HepG2 (cell line): ENCODE data around the gene HPCAL1. TPM values are rescaled to one million over a fixed set of nuclear protein-coding genes. Genes with fewer than 3 reads are reported as not detected.

Source experiments
- ARHGAP35 ChIP-seq: sonication (generic); formaldehyde crosslinking; IDR thresholded peaks from 2 replicates; pipeline ENCODE4 v1.9.0; 2022; ENCODE audit warnings: mild to moderate bottlenecking, inconsistent platforms, moderate library complexity, missing genetic modification reagents, borderline replicate concordance
- CEBPB ChIP-seq: IDR thresholded peaks from 2 replicates; pipeline ENCODE4 v1.6.1; 2011; ENCODE audit warnings: low read depth, low read length, improper control_type of control experiment, borderline replicate concordance
- DPF2 ChIP-seq: sonication (generic); formaldehyde crosslinking; IDR thresholded peaks from 2 replicates; pipeline ENCODE4 v1.4.0; 2020; ENCODE audit warnings: mild to moderate bottlenecking, low read depth, missing genetic modification reagents, borderline replicate concordance
- ELF3 ChIP-seq: IDR thresholded peaks from 2 replicates; pipeline ENCODE4 v1.6.1; 2016; ENCODE audit warnings: missing genetic modification reagents, missing compliant biosample characterization
- GATA4 ChIP-seq: sonication (generic); IDR thresholded peaks from 2 replicates; pipeline ENCODE4 v1.6.1; 2016; ENCODE audit warnings: antibody characterized with exemption, low read depth, borderline replicate concordance
- HDAC6 ChIP-seq: fragments of 200-600 bp; sonication (generic); IDR thresholded peaks from 2 replicates; pipeline ENCODE4 v1.7.0; 2017; ENCODE audit warnings: mild to moderate bottlenecking, antibody characterized with exemption, low read length, low read depth
- HIVEP1 ChIP-seq: sonication (generic); formaldehyde crosslinking; IDR thresholded peaks from 2 replicates; pipeline ENCODE4 v1.4.0; 2020; ENCODE audit warnings: mild to moderate bottlenecking, missing genetic modification reagents
- KLF11 ChIP-seq: IDR thresholded peaks from 2 replicates; pipeline ENCODE4 v1.6.1; 2016; ENCODE audit warnings: missing compliant biosample characterization
- KMT2A ChIP-seq: sonication (generic); formaldehyde crosslinking; IDR thresholded peaks from 2 replicates; pipeline ENCODE4 v1.4.0; 2020; ENCODE audit warnings: missing genetic modification reagents
- NFYC ChIP-seq: IDR thresholded peaks from 2 replicates; pipeline ENCODE4 v1.6.1; 2016; ENCODE audit warnings: missing genetic modification reagents, missing compliant biosample characterization
- NPAS2 ChIP-seq: sonication (generic); formaldehyde crosslinking; IDR thresholded peaks from 2 replicates; pipeline ENCODE4 v1.8.0; 2022; ENCODE audit warnings: mild to moderate bottlenecking, missing genetic modification reagents, borderline replicate concordance
- SIN3A ChIP-seq: IDR thresholded peaks from 2 replicates; pipeline ENCODE4 v1.6.1; 2011; ENCODE audit warnings: low read depth, mild to moderate bottlenecking, control low read depth, low read length, borderline replicate concordance
- SNAPC2 ChIP-seq: sonication (generic); formaldehyde crosslinking; IDR thresholded peaks from 2 replicates; pipeline ENCODE4 v1.8.1; 2022; ENCODE audit warnings: mild to moderate bottlenecking, missing genetic modification reagents
- SOX13 ChIP-seq, 3 experiments: fragments of 450-650 bp in 1 of 3; sonication (generic) in 1 of 3; formaldehyde crosslinking in 1 of 3; IDR thresholded peaks in 2 of 3; conservative IDR thresholded peaks in 1 of 3; 2 replicates each; pipeline versions ENCODE4 v1.5.0 to v1.6.1; 2016 to 2020; ENCODE audit warnings: antibody characterized with exemption in 1 of 3, mild to moderate bottlenecking in 1 of 3, missing compliant biosample characterization in 1 of 3, missing genetic modification reagents in 1 of 3, moderate library complexity in 1 of 3
- ZBTB1 ChIP-seq: sonication (generic); formaldehyde crosslinking; IDR thresholded peaks from 2 replicates; pipeline ENCODE4 v1.4.0; 2020; ENCODE audit warnings: missing genetic modification reagents, borderline replicate concordance
- ZFAT ChIP-seq: sonication (generic); formaldehyde crosslinking; conservative IDR thresholded peaks from 2 replicates; pipeline ENCODE4 v1.8.1; 2023; ENCODE audit warnings: missing genetic modification reagents, inconsistent platforms
- ZNF138 ChIP-seq: sonication (generic); formaldehyde crosslinking; IDR thresholded peaks from 2 replicates; pipeline ENCODE4 v1.5.0; 2020; ENCODE audit warnings: mild to moderate bottlenecking, low read depth, missing genetic modification reagents
- ZNF331 ChIP-seq: sonication (generic); formaldehyde crosslinking; IDR thresholded peaks from 2 replicates; pipeline ENCODE4 v1.4.0; 2020; ENCODE audit warnings: missing genetic modification reagents
- ZNF33A ChIP-seq: sonication (generic); formaldehyde crosslinking; IDR thresholded peaks from 2 replicates; pipeline ENCODE4 v1.5.1; 2020; ENCODE audit warnings: missing genetic modification reagents, mild to moderate bottlenecking, moderate library complexity, borderline replicate concordance
- ZNF33B ChIP-seq: sonication (generic); formaldehyde crosslinking; IDR thresholded peaks from 2 replicates; pipeline ENCODE4 v1.5.1; 2020; ENCODE audit warnings: mild to moderate bottlenecking, missing genetic modification reagents
- ZNF451 ChIP-seq: sonication (generic); formaldehyde crosslinking; IDR thresholded peaks from 2 replicates; pipeline ENCODE4 v1.5.0; 2020; ENCODE audit warnings: mild to moderate bottlenecking, missing genetic modification reagents
- ZNF563 ChIP-seq: sonication (generic); formaldehyde crosslinking; IDR thresholded peaks from 2 replicates; pipeline ENCODE4 v1.8.0; 2022; ENCODE audit warnings: mild to moderate bottlenecking, moderate library complexity, missing genetic modification reagents
- ZNF670 ChIP-seq: sonication (generic); formaldehyde crosslinking; IDR thresholded peaks from 2 replicates; pipeline ENCODE4 v1.8.0; 2022; ENCODE audit warnings: mild to moderate bottlenecking, missing genetic modification reagents, borderline replicate concordance
- polyA plus RNA-seq, 8 experiments: library from polyadenylated mRNA; depleted of rRNA in 3 of 8; stranded (reverse) in 7 of 8; unstranded in 1 of 8; fragments of >200 nt; fragmentation: Illumina TruSeq in 4 of 8; extraction: Trizol in 4 of 8; gene quantifications; 2 replicates each; pipeline versions ENCODE4 v1.2.1 to v1.2.3, GENCODE V29; 2011 to 2016; ENCODE audit warnings: low read depth in 4 of 8, missing spikeins in 1 of 8, mixed read lengths in 1 of 8; ENCODE audit not compliant: insufficient read depth in 1 of 8
- total RNA-seq, 5 experiments: library from RNA; depleted of rRNA; stranded (reverse); fragments of >200 nt; fragmentation: Illumina TruSeq; extraction: Trizol; gene quantifications; 2 replicates each; pipeline ENCODE4 v1.2.3, GENCODE V29; 2016; ENCODE audit warnings: low read depth in 1 of 5
- TF ChIP-seq, protein P1 (sequence below): sonication (generic); formaldehyde crosslinking; IDR thresholded peaks from 2 replicates; pipeline ENCODE4 v1.4.0; 2020; ENCODE audit warnings: missing genetic modification reagents
- TF ChIP-seq, protein P2 (sequence below): sonication (generic); formaldehyde crosslinking; IDR thresholded peaks from 2 replicates; pipeline ENCODE4 v1.9.0; 2022; ENCODE audit warnings: low read depth, missing genetic modification reagents

HPCAL1 gene
- total and polyA plus RNA-seq, 2 of the 13 experiments (the other 11 are each of a cell fraction or from before 2014, with no cell fraction given) = 29.5 to 29.9 TPM

DNA sequence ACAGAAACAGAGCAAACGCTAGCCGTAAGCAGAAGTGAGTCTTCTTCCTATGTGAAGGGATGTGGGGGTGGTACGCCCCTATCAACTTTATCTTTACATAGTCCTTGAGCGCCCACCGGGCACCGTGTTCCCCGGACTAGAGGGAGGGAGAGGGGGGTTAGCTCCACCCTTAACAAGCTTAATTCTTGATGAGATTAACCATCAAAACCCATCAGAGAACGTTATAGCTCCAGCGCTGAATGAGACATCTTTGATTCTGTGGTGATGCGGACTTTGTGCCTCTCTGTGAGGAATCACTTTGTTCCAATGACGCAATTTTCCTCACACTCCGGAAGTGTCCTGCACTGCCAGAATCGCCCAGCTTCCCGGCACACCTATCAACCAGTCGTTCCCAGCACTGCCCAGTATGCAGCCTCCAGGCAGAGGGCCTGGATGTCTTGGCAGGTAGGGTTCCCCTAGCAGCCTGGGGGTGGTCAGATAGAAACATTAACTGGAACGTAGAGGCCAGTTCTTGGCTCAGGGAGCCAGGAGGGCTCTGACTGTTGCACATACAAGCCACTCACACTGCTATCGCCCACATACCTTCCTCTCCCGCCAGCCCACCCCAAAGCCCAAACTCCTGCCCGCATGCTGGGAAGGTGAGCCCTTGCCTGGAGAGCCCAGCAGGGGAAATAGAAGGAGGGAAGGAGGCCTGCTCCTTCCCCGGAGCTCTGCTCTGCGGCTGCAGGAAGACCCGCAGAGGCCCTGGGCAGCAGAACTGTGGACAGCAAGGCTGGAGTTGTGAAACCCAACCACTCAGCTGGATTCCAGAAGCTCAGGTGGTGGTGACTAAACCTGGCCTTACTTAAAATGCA is 147.4 kb downstream of the HPCAL1 start (continued):
- TF ChIP-seq SOX13 (IDR thresholded peaks at IDR 0.05) = peak; percentile 60; the same call in 1 of the 2 replicates
- TF ChIP-seq SOX13 (CRISPR knock-in tag; conservative IDR thresholded peaks at IDR 0.05 in 1 of 2, IDR thresholded peaks at IDR 0.05 in 1 of 2) = peak in 1 of 2 experiments; percentile 81; a peak in 2 of 4 replicates
- peak; percentile 88 for TF ChIP-seq DPF2 (CRISPR knock-in tag)
- TF ChIP-seq, protein P1, sequence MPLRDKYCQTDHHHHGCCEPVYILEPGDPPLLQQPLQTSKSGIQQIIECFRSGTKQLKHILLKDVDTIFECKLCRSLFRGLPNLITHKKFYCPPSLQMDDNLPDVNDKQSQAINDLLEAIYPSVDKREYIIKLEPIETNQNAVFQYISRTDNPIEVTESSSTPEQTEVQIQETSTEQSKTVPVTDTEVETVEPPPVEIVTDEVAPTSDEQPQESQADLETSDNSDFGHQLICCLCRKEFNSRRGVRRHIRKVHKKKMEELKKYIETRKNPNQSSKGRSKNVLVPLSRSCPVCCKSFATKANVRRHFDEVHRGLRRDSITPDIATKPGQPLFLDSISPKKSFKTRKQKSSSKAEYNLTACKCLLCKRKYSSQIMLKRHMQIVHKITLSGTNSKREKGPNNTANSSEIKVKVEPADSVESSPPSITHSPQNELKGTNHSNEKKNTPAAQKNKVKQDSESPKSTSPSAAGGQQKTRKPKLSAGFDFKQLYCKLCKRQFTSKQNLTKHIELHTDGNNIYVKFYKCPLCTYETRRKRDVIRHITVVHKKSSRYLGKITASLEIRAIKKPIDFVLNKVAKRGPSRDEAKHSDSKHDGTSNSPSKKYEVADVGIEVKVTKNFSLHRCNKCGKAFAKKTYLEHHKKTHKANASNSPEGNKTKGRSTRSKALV = peak; percentile 31; the same call in 1 of the 2 replicates
- peak; percentile 64; the same call in 1 of the 2 replicates for TF ChIP-seq SNAPC2
- no peak for TF ChIP-seq NPAS2
- TF ChIP-seq CEBPB = peak; percentile 99
- no peak for TF ChIP-seq ZFAT (CRISPR knock-in tag)
- TF ChIP-seq KMT2A = peak; percentile 80
- TF ChIP-seq ZBTB1 (CRISPR knock-in tag) = 0 out of 2 replicates have a peak, but pooled peaks have one; percentile 37
- TF ChIP-seq SIN3A = peak; percentile 82; the same call in 1 of the 2 replicates
- no peak for TF ChIP-seq HDAC6
- peak; percentile 97 for TF ChIP-seq ZNF331 (CRISPR knock-in tag)
- peak; percentile 28; the same call in 1 of the 2 replicates for TF ChIP-seq NFYC (CRISPR knock-in tag)
- peak; percentile 91 for TF ChIP-seq ELF3 (CRISPR knock-in tag)
- no peak for TF ChIP-seq ZNF138 (CRISPR knock-in tag)
- TF ChIP-seq, protein P2, sequence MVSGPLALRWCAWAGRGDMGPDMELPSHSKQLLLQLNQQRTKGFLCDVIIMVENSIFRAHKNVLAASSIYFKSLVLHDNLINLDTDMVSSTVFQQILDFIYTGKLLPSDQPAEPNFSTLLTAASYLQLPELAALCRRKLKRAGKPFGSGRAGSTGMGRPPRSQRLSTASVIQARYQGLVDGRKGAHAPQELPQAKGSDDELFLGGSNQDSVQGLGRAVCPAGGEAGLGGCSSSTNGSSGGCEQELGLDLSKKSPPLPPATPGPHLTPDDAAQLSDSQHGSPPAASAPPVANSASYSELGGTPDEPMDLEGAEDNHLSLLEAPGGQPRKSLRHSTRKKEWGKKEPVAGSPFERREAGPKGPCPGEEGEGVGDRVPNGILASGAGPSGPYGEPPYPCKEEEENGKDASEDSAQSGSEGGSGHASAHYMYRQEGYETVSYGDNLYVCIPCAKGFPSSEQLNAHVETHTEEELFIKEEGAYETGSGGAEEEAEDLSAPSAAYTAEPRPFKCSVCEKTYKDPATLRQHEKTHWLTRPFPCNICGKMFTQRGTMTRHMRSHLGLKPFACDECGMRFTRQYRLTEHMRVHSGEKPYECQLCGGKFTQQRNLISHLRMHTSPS = peak; percentile 79
- 0 out of 2 replicates have a peak, but pooled peaks have one; percentile 17 for TF ChIP-seq ZNF670 (CRISPR knock-in tag)
- TF ChIP-seq KLF11 = peak; percentile 84; the same call in 1 of the 2 replicates
- 0 out of 2 replicates have a peak, but pooled peaks have one; percentile 47 for TF ChIP-seq ZNF33B (CRISPR knock-in tag)
- TF ChIP-seq ZNF563 (CRISPR knock-in tag) = peak; percentile 64; the same call in 1 of the 2 replicates
- TF ChIP-seq GATA4 = peak; percentile 81; the same call in 1 of the 2 replicates
- TF ChIP-seq ARHGAP35 = no peak
- TF ChIP-seq HIVEP1 (CRISPR knock-in tag) = peak; percentile 94
- 0 out of 2 replicates have a peak, but pooled peaks have one; percentile 29 for TF ChIP-seq ZNF33A (CRISPR knock-in tag)
- peak; percentile 41; the same call in 1 of the 2 replicates for TF ChIP-seq ZNF451 (CRISPR knock-in tag)
